Measurements from ENCODE around the gene AMACR.
A peak's percentile ranks its signal among the peaks of the same experiment; 100 is the strongest.

The AMACR gene

DNA sequence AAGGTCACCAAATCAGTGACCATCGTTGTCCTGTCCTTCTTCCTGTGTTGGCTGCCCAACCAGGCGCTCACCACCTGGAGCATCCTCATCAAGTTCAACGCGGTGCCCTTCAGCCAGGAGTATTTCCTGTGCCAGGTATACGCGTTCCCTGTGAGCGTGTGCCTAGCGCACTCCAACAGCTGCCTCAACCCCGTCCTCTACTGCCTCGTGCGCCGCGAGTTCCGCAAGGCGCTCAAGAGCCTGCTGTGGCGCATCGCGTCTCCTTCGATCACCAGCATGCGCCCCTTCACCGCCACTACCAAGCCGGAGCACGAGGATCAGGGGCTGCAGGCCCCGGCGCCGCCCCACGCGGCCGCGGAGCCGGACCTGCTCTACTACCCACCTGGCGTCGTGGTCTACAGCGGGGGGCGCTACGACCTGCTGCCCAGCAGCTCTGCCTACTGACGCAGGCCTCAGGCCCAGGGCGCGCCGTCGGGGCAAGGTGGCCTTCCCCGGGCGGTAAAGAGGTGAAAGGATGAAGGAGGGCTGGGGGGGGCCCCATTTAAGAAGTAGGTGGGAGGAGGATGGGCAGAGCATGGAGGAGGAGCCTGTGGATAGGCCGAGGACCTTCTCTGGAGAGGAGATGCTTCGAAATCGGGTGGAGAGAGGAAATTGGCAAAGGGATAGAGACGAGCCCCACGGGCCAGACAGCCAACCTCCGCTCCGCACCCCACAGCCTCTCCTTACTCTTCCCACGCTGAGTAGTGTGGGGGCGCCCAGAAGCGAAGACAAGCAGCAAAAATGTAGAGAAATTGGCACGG, 69.9 kb downstream of the AMACR start:
- TF ChIP-seq, protein P1, sequence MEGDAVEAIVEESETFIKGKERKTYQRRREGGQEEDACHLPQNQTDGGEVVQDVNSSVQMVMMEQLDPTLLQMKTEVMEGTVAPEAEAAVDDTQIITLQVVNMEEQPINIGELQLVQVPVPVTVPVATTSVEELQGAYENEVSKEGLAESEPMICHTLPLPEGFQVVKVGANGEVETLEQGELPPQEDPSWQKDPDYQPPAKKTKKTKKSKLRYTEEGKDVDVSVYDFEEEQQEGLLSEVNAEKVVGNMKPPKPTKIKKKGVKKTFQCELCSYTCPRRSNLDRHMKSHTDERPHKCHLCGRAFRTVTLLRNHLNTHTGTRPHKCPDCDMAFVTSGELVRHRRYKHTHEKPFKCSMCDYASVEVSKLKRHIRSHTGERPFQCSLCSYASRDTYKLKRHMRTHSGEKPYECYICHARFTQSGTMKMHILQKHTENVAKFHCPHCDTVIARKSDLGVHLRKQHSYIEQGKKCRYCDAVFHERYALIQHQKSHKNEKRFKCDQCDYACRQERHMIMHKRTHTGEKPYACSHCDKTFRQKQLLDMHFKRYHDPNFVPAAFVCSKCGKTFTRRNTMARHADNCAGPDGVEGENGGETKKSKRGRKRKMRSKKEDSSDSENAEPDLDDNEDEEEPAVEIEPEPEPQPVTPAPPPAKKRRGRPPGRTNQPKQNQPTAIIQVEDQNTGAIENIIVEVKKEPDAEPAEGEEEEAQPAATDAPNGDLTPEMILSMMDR (IDR thresholded peaks at IDR 0.05; ENCODE audit: low read length, missing control alignments): no peak
- H3K4me3 ChIP-seq (replicated peaks; ENCODE audit: low read depth, low read length): no peak overlapping the region

GRCh38 chr5:33937017-33937706, 70.7 kb downstream of the AMACR start:
- TF ChIP-seq, protein P1 (IDR thresholded peaks at IDR 0.05; ENCODE audit: low read length, missing control alignments): no peak
- H3K4me3 ChIP-seq (replicated peaks; ENCODE audit: low read depth, low read length): peak overlapping the region; percentile 59
- DNase-seq (ENCODE audit: low read depth): no peak

More for the DNA sequence above, 69.9 kb downstream of the AMACR start:
- no peak for DNase-seq (ENCODE audit: low read depth)

DNA sequence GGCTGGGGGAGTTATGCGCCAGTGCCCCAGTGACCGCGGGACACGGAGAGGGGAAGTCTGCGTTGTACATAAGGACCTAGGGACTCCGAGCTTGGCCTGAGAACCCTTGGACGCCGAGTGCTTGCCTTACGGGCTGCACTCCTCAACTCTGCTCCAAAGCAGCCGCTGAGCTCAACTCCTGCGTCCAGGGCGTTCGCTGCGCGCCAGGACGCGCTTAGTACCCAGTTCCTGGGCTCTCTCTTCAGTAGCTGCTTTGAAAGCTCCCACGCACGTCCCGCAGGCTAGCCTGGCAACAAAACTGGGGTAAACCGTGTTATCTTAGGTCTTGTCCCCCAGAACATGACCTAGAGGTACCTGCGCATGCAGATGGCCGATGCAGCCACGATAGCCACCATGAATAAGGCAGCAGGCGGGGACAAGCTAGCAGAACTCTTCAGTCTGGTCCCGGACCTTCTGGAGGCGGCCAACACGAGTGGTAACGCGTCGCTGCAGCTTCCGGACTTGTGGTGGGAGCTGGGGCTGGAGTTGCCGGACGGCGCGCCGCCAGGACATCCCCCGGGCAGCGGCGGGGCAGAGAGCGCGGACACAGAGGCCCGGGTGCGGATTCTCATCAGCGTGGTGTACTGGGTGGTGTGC, 71.4 kb downstream of the AMACR start, which contains the start of gene RXFP3:
Gene RXFP3 (plus strand): TSS at position 6 of the 636 bp plus-strand sequence. CDS start 355 bp downstream, at position 361.
- TF ChIP-seq, protein P1 (IDR thresholded peaks at IDR 0.05; ENCODE audit: low read length, missing control alignments): no peak
- H3K4me3 ChIP-seq (replicated peaks; ENCODE audit: low read depth, low read length): peak within 1 kb of the TSS; percentile 59
- peak; percentile 44 for DNase-seq (ENCODE audit: low read depth)

Measured in fibroblast of pulmonary artery (primary cell).